ENCODE results near the gene TIAM2.

GRCh38 chr6:155177363-155177961, 182.3 kb downstream of the TIAM2 start:
- TF ChIP-seq CTCF (IDR thresholded peaks at IDR 0.05) (peak; percentile 22 to 64 (median 54)), POLR2AphosphoS5 (IDR thresholded peaks at IDR 0.05) (no peak), EP300 (IDR thresholded peaks at IDR 0.05) (no peak), POLR2A (IDR thresholded peaks at IDR 0.05) (no peak)

Measured in upper lobe of left lung (tissue), 4 donors.